ENCODE measurements around the gene SRSF11.

DNA sequence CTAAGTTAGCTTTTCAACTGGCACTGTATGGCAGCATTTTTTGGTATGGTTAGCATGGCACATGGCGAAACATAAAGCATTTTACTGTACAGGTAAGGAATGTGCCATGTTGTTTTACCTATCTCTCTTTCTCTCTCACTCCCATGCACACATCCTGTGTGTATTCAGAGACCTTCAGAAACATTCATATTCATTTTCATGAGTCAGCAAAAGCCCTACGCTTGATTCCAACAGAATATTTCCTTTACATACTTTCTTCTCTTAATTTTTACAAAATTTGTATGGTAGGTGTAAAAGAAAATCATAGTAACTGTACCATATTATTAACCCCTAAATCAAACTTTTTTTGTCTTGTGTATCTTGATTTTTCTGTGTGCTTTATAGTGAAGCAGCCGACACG is 10.3 kb downstream of the SRSF11 start:
- TF ChIP-seq BHLHE40 (IDR thresholded peaks at IDR 0.05; ENCODE audit: borderline replicate concordance) = no peak
- no peak for TF ChIP-seq FOXK2 (IDR thresholded peaks at IDR 0.05)
